Measurements from ENCODE around the gene CKMT1B.
"Not testable (repeated sequence)": the region's sequence is repeated elsewhere in the genome, so short reads cannot be mapped to it uniquely, and the experiment has no call there.

GRCh38 chr15:43602233-43602632, 8.4 kb downstream of the CKMT1B start:
- TF ChIP-seq ARNT (IDR thresholded peaks at IDR 0.05); SUZ12 (IDR thresholded peaks at IDR 0.05); ELF4 (IDR thresholded peaks at IDR 0.05); SP1 (IDR thresholded peaks at IDR 0.05); CTBP1 (IDR thresholded peaks at IDR 0.05; ENCODE audit: borderline replicate concordance); FOXA1 (IDR thresholded peaks at IDR 0.05); PKNOX1 (IDR thresholded peaks at IDR 0.05); BHLHE40 (IDR thresholded peaks at IDR 0.05; ENCODE audit: borderline replicate concordance); ZNF384 (IDR thresholded peaks at IDR 0.05); L3MBTL2 (conservative IDR thresholded peaks at IDR 0.05); FOXK2 (IDR thresholded peaks at IDR 0.05): not testable (repeated sequence)
